Measurements from ENCODE around the gene P3H2.

The P3H2 gene

DNA sequence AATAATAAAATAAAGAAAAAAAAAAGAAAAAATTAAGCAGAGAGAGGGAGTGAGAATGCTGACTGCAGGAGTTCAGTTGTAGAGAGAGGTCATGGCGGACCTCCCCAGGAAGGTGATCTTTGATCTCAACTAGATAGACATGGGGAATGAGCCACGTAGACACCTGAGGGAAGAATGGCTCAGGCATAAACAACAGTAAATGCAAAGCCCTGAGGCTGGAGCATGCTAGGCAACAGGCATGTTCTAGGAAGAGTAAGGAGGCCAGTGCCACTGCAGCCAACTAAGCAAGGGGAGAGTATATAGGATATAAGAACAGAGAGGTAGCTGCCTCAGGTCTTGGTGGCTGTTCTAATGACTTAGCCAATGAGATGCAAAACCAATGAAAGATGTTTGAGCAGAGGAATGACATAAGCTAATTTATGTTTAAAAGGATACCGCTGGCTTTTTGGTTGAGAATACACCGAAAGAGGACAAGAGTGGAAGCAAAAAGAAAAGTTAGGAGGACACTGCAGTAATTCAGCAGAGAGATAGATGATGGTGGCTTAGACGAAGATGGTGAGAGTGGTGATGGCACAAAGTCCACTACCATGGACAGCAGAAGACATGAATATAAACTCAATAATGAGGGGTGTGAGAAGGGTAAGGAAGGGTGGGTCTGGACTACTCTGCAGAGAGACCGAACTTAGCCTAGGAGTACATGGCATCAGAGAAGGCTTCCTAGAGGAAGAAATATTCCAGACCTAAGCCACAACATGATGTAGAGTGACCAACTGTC lies 174.6 kb downstream of the P3H2 start:
- TF ChIP-seq, protein P1, sequence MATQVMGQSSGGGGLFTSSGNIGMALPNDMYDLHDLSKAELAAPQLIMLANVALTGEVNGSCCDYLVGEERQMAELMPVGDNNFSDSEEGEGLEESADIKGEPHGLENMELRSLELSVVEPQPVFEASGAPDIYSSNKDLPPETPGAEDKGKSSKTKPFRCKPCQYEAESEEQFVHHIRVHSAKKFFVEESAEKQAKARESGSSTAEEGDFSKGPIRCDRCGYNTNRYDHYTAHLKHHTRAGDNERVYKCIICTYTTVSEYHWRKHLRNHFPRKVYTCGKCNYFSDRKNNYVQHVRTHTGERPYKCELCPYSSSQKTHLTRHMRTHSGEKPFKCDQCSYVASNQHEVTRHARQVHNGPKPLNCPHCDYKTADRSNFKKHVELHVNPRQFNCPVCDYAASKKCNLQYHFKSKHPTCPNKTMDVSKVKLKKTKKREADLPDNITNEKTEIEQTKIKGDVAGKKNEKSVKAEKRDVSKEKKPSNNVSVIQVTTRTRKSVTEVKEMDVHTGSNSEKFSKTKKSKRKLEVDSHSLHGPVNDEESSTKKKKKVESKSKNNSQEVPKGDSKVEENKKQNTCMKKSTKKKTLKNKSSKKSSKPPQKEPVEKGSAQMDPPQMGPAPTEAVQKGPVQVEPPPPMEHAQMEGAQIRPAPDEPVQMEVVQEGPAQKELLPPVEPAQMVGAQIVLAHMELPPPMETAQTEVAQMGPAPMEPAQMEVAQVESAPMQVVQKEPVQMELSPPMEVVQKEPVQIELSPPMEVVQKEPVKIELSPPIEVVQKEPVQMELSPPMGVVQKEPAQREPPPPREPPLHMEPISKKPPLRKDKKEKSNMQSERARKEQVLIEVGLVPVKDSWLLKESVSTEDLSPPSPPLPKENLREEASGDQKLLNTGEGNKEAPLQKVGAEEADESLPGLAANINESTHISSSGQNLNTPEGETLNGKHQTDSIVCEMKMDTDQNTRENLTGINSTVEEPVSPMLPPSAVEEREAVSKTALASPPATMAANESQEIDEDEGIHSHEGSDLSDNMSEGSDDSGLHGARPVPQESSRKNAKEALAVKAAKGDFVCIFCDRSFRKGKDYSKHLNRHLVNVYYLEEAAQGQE (IDR thresholded peaks at IDR 0.05; ENCODE audit: insufficient read depth in 1 of 2, low read depth in 2 of 2, low read length in 2 of 2), result peak; percentile 36 to 84; a peak in 2 of 4 replicates
- TF ChIP-seq FOXP2 (optimal IDR thresholded peaks at IDR 0.05; ENCODE audit: borderline replicate concordance, extremely low read depth, extremely low read length, insufficient read depth), result no peak

DNA sequence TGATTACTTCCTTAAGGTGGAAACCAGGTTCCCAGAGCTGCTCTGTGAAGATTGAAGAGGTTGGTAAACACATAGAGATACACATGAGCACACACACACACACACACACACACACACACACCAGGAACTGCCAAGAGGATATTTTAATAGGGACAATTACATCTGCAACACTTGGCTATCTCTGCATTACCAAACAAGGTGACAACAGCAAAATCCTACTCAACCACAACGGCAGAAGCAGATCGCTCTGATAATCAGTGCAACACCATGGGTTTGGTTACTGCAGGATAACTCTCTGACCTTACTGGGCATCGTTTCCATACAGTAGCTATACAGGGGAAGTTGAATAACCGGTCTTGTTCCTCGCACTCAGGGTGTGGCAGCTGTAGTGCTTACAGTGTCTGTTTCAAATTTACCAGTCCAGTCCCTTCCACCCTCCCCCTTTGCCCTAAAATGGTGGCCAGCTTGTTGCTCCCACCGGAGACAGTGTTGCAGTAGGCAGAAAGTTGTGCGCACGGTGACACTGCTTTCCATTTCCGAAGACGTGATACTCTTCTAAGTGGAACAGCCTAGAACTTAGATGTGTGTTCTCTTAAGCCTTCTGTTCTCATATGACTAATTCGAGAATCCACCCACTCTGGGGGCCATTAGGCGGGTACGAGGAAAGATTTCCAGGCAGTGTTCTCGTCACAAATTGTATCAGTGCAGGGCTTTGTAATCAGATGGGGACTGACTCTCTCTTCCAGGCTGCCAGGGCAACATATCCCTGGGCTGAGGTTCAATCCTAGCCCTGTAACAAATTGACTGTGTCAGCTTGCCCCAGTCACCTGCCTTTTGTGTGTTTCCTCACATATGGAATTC lies 176.2 kb downstream of the P3H2 start:
- TF ChIP-seq SIN3A (IDR thresholded peaks at IDR 0.05; ENCODE audit: borderline replicate concordance, insufficient read depth, low read length) (no peak), FOXP2 (optimal IDR thresholded peaks at IDR 0.05; ENCODE audit: borderline replicate concordance, extremely low read depth, extremely low read length, insufficient read depth) (no peak), TAF1 (IDR thresholded peaks at IDR 0.05; ENCODE audit: borderline replicate concordance, insufficient read depth, low read length) (no peak), POLR2AphosphoS5 (IDR thresholded peaks at IDR 0.05; ENCODE audit: low read depth, low read length) (no peak)
- TF ChIP-seq, protein P1 (IDR thresholded peaks at IDR 0.05; ENCODE audit: insufficient read depth in 1 of 2, low read depth in 2 of 2, low read length in 2 of 2), result no peak

DNA sequence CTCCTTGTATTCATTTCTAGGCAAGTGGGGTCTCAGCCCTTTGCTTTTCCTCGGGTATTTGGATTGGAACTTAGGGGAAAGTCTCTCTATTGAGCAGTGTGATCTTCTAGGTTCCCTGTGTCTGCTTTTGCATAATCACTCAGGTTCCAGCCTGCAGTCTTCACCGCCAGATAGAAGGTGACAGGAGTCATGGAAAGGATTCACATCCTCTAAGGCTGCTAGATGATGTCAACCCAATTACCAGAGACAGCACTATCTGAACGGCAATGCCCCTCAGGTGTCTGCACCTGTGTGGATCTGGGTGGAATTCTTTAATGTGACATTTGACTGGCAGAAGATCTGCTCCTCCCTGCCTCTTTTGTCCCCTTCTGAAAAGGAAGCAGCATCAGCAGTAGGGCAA lies 177.7 kb downstream of the P3H2 start:
- TF ChIP-seq, protein P1 (IDR thresholded peaks at IDR 0.05; ENCODE audit: insufficient read depth in 1 of 2, low read depth in 2 of 2, low read length in 2 of 2), result no peak
- TF ChIP-seq FOXP2 (optimal IDR thresholded peaks at IDR 0.05; ENCODE audit: borderline replicate concordance, extremely low read depth, extremely low read length, insufficient read depth) (no peak), POLR2AphosphoS5 (IDR thresholded peaks at IDR 0.05; ENCODE audit: low read depth, low read length) (no peak), TAF1 (IDR thresholded peaks at IDR 0.05; ENCODE audit: borderline replicate concordance, insufficient read depth, low read length) (no peak), SIN3A (IDR thresholded peaks at IDR 0.05; ENCODE audit: borderline replicate concordance, insufficient read depth, low read length) (no peak)

DNA sequence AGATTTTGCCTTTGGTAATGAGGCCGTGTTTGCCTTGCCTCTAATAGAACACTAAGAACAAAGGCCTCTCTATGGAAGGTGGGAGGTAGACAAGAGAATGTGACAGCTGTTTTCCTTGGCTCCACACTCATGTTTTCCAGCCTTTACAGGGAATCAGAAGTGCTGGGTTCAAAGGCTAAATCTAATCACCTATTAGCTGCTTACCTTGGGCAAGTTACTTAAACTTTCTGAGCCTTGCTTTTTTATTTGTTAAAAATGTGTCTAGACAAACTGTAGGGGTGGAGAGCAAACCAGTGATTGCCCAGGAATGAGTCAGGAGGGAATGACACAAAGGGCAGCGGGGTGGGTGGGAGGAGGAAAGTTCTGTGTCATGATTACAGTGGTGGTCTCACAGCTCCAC lies 179.0 kb downstream of the P3H2 start:
- TF ChIP-seq, protein P1 (IDR thresholded peaks at IDR 0.05; ENCODE audit: insufficient read depth in 1 of 2, low read depth in 2 of 2, low read length in 2 of 2), result no peak
- TF ChIP-seq SIN3A (IDR thresholded peaks at IDR 0.05; ENCODE audit: borderline replicate concordance, insufficient read depth, low read length), result no peak
- no peak for TF ChIP-seq FOXP2 (optimal IDR thresholded peaks at IDR 0.05; ENCODE audit: borderline replicate concordance, extremely low read depth, extremely low read length, insufficient read depth)
- TF ChIP-seq POLR2AphosphoS5 (IDR thresholded peaks at IDR 0.05; ENCODE audit: low read depth, low read length), result no peak
- TF ChIP-seq TAF1 (IDR thresholded peaks at IDR 0.05; ENCODE audit: borderline replicate concordance, insufficient read depth, low read length), result no peak

All from PFSK-1 (cell line).